ENCODE measurements around the gene PCNX3.
"Not testable (repeated sequence)": the region's sequence is repeated elsewhere in the genome, so short reads cannot be mapped to it uniquely, and the experiment has no call there.

PCNX3 gene

GRCh38 chr11:65663639-65664200, 48.1 kb downstream of the PCNX3 start:
- TF ChIP-seq CTCF (IDR thresholded peaks at IDR 0.05; ENCODE audit: low read length, missing control alignments): no peak

GRCh38 chr11:65672180-65672860, 56.7 kb downstream of the PCNX3 start:
- no peak overlapping the region for H3K4me3 ChIP-seq (replicated peaks; ENCODE audit: low read depth, low read length)
- no peak for DNase-seq (ENCODE audit: low read depth)
- no peak for TF ChIP-seq CTCF (IDR thresholded peaks at IDR 0.05; ENCODE audit: low read length, missing control alignments)

More at GRCh38 chr11:65663639-65664200, 48.1 kb downstream of the PCNX3 start:
- peak overlapping the region; percentile 98 for H3K4me3 ChIP-seq (replicated peaks; ENCODE audit: low read depth, low read length)
- DNase-seq (ENCODE audit: low read depth): peak; percentile 75

- H3K4me3 ChIP-seq (replicated peaks; ENCODE audit: low read depth, low read length): no peak overlapping the region
- no peak for DNase-seq (ENCODE audit: low read depth)
- no peak for TF ChIP-seq CTCF (IDR thresholded peaks at IDR 0.05; ENCODE audit: low read length, missing control alignments)
Measured at GRCh38 chr11:65672982-65673381, 57.4 kb downstream of the PCNX3 start.

- H3K4me3 ChIP-seq (replicated peaks; ENCODE audit: low read depth, low read length): no peak overlapping the region
- no peak for DNase-seq (ENCODE audit: low read depth)
- TF ChIP-seq CTCF (IDR thresholded peaks at IDR 0.05; ENCODE audit: low read length, missing control alignments): no peak
Measured at GRCh38 chr11:65680192-65680743, 64.7 kb downstream of the PCNX3 start.

GRCh38 chr11:65683480-65683879, 67.9 kb downstream of the PCNX3 start:
- H3K4me3 ChIP-seq (replicated peaks; ENCODE audit: low read depth, low read length); DNase-seq (ENCODE audit: low read depth): not testable (repeated sequence)

GRCh38 chr11:65685981-65686380, 70.4 kb downstream of the PCNX3 start:
- no peak for DNase-seq (ENCODE audit: low read depth)

More at GRCh38 chr11:65685981-65686380, 70.4 kb downstream of the PCNX3 start:
- no peak overlapping the region for H3K4me3 ChIP-seq (replicated peaks; ENCODE audit: low read depth, low read length)
- no peak for TF ChIP-seq CTCF (IDR thresholded peaks at IDR 0.05; ENCODE audit: low read length, missing control alignments)
